Chondrocyte (in vitro differentiated cells): ENCODE measurements around the gene KLHL26. TPM values are rescaled to one million over a fixed set of nuclear protein-coding genes. Genes with fewer than 3 reads are reported as not detected.

Experiments
- DNase-seq: peaks from one replicate; pipeline ENCODE4 v3.0.0; 2021; ENCODE audit warnings: mixed read lengths, low spot score
- H3K27ac Mint-ChIP-seq: one replicate; pipeline ENCODE4 v1.8.0; 2021; ENCODE audit warnings: mild to moderate bottlenecking, moderate library complexity, mixed read lengths; ENCODE audit not compliant: unreplicated experiment
- H3K27me3 Mint-ChIP-seq: 2 replicates; pipeline ENCODE4 v1.8.0; 2021; ENCODE audit warnings: low read depth, mixed read lengths
- H3K36me3 Mint-ChIP-seq: 2 replicates; pipeline ENCODE4 v1.8.0; 2021; ENCODE audit warnings: low read depth, mixed read lengths
- H3K4me1 Mint-ChIP-seq: 2 replicates; pipeline ENCODE4 v1.8.0; 2021; ENCODE audit warnings: low read depth, mild to moderate bottlenecking, mixed read lengths
- H3K4me3 Mint-ChIP-seq: one replicate; pipeline ENCODE4 v1.8.0; 2021; ENCODE audit warnings: mild to moderate bottlenecking, moderate library complexity, mixed read lengths; ENCODE audit not compliant: unreplicated experiment
- H3K9me3 Mint-ChIP-seq: 2 replicates; pipeline ENCODE4 v1.8.0; 2021; ENCODE audit warnings: low read depth, mixed read lengths
- total RNA-seq: library from RNA; stranded (reverse); gene quantifications from 3 replicates; pipeline ENCODE4 v1.2.1, GENCODE V29; 2021
- TF ChIP-seq, protein P1 (sequence below): fragments of 200-600 bp; sonication (generic); IDR thresholded peaks from 2 replicates; pipeline ENCODE4 v1.5.0; 2021; ENCODE audit warnings: antibody characterized with exemption, mild to moderate bottlenecking, moderate library complexity

Gene KLHL26
- total RNA-seq, 1 donor from 2014 or later, result 9.8 TPM

DNA sequence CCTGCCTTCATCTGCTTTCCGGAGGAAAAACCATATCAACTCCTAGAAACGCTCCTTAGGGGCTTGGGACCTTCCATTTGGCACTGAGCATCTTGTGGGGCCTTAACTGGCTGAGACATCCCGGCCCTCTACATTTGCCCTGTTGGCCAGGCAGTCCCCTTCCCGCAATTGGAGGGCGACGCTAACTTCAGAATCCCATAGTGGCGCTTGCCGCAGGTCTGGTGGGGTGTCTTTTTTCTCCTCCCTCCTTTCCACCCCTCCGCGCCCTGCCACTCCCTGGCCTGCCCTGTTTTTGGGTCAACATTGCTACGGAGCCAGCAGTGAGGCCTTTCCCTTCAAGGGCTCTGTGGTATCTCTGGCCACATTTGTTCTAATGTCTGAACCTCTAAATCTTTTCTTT lies 33.1 kb downstream of the KLHL26 start:
- H3K4me1 Mint-ChIP-seq, result peaks cover 20% of the 10 kb centered on the region
- DNase-seq, result no peak
- H3K27me3 Mint-ChIP-seq, result no peaks in the 10 kb centered on the region
- H3K27ac Mint-ChIP-seq, result no peak overlapping the region
- no peak overlapping the region for H3K4me3 Mint-ChIP-seq
- no peaks in the 10 kb centered on the region for H3K9me3 Mint-ChIP-seq
- peaks cover 6% of the 10 kb centered on the region for H3K36me3 Mint-ChIP-seq
- TF ChIP-seq, protein P1, sequence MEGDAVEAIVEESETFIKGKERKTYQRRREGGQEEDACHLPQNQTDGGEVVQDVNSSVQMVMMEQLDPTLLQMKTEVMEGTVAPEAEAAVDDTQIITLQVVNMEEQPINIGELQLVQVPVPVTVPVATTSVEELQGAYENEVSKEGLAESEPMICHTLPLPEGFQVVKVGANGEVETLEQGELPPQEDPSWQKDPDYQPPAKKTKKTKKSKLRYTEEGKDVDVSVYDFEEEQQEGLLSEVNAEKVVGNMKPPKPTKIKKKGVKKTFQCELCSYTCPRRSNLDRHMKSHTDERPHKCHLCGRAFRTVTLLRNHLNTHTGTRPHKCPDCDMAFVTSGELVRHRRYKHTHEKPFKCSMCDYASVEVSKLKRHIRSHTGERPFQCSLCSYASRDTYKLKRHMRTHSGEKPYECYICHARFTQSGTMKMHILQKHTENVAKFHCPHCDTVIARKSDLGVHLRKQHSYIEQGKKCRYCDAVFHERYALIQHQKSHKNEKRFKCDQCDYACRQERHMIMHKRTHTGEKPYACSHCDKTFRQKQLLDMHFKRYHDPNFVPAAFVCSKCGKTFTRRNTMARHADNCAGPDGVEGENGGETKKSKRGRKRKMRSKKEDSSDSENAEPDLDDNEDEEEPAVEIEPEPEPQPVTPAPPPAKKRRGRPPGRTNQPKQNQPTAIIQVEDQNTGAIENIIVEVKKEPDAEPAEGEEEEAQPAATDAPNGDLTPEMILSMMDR, result no peak

DNA sequence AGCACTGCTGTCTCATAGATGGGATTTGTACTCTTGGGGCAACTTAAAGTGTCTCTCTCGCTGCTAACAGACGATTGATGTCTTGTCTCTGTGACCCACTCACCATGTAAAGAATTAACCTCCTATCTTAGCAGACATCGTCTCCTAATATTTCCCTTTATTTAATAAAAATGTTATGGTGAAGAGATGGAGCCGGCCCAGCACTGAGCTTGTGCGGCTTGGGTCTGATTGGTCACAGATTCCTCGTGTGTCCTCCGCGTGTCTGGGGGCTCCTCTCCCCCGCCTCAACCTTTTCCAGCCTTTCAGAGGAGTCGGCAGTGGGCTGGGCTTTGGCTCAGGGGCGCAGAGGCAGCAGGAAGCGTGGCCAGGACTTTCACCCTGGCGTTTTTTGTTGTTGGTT lies 33.5 kb downstream of the KLHL26 start:
- TF ChIP-seq, protein P1, result no peak
- Mint-ChIP-seq H3K4me1 (peaks cover 20% of the 10 kb centered on the region), H3K36me3 (peaks cover 6% of the 10 kb centered on the region), H3K4me3 (no peak overlapping the region), H3K27ac (no peak overlapping the region), H3K9me3 (no peaks in the 10 kb centered on the region), H3K27me3 (no peaks in the 10 kb centered on the region)
- no peak for DNase-seq

DNA sequence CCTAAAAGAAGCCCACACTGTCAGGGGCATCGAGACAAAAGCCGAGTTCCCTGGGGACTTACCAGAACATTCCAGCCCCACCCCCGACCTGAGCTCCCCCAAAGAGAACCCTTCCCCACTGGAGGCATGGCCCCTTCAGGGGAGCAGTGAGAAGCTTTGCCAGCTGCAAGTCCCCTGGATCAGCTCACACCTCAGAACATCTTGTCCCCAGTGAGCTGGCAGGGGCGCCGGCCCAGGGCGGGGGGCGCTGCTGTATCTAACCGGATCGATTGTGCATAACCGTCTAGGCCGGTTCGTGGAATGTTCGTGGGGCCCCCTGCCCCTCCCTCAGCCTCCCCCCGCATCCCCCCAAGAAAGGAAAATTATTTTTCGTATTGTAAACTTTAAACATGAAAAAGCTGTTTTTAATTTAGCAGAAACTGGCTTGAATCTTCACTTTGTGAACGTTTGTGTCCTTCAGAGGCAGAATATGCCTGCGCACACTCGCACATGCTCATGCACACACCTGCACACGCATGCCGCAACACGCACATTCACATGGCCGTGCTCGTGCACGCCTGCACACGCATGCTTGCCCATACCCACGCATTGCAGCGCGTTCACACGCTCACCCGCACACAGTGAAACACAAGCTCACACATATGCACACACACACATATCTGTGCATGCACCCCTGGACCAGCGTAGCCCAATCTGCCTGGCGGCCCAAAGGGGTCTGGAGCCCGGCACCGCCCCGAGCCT lies 34.6 kb downstream of the KLHL26 start:
- peaks cover 6% of the 10 kb centered on the region for H3K36me3 Mint-ChIP-seq
- no peak overlapping the region for H3K4me3 Mint-ChIP-seq
- H3K27me3 Mint-ChIP-seq, result no peaks in the 10 kb centered on the region
- H3K4me1 Mint-ChIP-seq, result peaks cover 20% of the 10 kb centered on the region
- TF ChIP-seq, protein P1, result no peak
- H3K9me3 Mint-ChIP-seq, result no peaks in the 10 kb centered on the region
- DNase-seq, result no peak
- no peak overlapping the region for H3K27ac Mint-ChIP-seq

DNA sequence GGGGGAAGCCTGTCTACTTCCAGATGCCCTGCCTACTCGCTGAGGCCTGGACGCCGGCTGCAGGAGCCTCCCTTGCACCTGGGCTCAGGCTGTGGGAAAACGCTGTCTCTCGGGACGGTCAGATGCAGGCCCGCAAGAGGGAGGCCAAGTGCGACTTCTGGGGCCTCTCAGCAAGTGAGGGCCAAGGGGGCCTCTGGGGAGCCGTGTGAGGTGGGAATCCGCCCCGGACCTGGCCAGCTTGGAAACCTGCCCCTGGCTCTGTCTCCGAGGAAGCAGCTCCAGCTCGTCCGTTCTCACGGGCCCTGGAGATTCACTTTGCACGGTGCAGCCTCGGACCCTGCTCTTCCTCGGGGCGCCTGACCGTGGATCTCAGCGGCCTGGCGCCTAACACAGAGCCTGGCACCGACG lies 35.2 kb downstream of the KLHL26 start:
- peaks cover 24% of the 10 kb centered on the region for H3K4me1 Mint-ChIP-seq
- H3K27ac Mint-ChIP-seq, result no peak overlapping the region
- H3K9me3 Mint-ChIP-seq, result no peaks in the 10 kb centered on the region
- no peak for DNase-seq
- H3K27me3 Mint-ChIP-seq, result no peaks in the 10 kb centered on the region
- no peak overlapping the region for H3K4me3 Mint-ChIP-seq
- TF ChIP-seq, protein P1, result no peak
- peaks cover 6% of the 10 kb centered on the region for H3K36me3 Mint-ChIP-seq

DNA sequence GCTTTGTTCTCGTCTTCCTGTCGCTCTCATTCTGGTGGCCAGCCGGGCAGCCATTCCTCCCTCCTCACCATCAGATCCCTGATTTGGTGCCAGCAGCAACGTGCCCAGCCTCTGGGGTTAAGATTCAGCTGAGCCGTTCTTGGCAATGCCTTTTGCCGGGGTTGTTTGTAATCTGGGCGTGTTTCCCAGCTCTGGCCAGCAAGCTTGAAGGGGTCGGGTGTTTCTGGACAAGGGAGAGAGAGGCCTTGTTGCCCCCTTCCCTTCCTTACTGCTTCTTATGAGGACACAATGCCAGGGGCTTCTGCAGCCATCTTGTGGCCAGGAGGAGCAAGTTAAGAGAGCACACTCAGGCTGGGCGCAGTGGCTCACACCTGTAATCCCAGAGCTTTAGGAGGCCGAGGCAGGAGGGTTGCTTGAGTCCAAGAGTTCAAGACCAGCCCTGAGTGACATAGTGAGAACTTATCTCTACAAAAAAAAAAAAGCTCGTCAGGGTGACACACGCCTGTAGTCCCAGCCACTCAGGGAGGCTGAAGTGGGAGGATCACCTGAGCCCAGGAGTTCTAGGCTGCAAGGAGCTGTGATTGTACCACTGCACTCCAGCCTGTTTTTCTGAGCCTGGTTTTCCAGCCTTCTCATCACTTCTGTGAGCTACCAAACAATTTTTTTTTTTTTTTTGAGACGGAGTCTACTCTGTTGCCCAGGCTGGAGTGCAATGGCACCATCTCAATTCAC lies 35.9 kb downstream of the KLHL26 start:
- Mint-ChIP-seq H3K9me3 (no peaks in the 10 kb centered on the region), H3K4me1 (peaks cover 31% of the 10 kb centered on the region), H3K4me3 (no peak overlapping the region), H3K27ac (no peak overlapping the region), H3K27me3 (no peaks in the 10 kb centered on the region), H3K36me3 (peaks cover 2% of the 10 kb centered on the region)
- no peak for DNase-seq
- TF ChIP-seq, protein P1, result peak; percentile 55
